ENCODE data around the gene CEACAM1.
"Not testable (repeated sequence)": the region's sequence is repeated elsewhere in the genome, so short reads cannot be mapped to it uniquely, and the experiment has no call there.

CEACAM1 gene

DNA sequence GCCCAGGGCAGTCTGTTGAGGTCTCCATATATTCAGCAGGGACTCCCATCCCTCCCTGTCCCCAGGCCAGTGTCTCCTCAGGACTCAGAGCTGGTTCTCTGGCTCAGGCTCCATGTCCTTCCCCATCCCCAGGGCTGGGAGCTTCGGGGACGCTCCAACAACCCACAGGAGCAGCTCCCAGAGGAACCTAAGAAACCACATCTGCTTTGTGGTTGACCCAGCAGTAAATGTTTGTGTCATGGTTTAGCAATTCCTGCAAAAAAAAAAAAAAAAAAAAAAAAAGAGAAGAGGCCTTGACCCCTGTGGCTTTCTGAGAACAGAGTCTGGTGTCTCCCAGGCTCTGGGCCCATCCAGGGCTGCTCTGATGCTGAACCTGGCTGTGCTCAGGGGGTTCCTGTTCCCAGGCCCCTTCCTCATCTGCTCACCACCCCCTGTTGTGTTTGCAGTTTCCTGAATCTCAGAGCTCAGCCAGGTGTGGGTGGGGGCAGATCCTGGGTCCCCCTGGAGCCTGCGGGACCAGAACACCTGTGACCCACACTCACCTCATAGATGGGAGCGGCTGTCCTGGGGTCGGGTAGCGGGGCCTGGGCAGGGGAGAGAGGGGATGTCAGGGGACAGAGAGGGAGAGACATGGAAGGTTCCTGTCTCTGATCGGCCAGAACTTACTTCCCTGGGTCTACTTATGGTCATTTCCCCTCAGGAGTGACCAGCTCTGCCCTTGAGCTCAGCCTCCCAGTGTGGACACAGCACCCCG is 25.2 kb upstream of the CEACAM1 start:
- peak; percentile 68 for DNase-seq (ENCODE audit: low read depth)

DNA sequence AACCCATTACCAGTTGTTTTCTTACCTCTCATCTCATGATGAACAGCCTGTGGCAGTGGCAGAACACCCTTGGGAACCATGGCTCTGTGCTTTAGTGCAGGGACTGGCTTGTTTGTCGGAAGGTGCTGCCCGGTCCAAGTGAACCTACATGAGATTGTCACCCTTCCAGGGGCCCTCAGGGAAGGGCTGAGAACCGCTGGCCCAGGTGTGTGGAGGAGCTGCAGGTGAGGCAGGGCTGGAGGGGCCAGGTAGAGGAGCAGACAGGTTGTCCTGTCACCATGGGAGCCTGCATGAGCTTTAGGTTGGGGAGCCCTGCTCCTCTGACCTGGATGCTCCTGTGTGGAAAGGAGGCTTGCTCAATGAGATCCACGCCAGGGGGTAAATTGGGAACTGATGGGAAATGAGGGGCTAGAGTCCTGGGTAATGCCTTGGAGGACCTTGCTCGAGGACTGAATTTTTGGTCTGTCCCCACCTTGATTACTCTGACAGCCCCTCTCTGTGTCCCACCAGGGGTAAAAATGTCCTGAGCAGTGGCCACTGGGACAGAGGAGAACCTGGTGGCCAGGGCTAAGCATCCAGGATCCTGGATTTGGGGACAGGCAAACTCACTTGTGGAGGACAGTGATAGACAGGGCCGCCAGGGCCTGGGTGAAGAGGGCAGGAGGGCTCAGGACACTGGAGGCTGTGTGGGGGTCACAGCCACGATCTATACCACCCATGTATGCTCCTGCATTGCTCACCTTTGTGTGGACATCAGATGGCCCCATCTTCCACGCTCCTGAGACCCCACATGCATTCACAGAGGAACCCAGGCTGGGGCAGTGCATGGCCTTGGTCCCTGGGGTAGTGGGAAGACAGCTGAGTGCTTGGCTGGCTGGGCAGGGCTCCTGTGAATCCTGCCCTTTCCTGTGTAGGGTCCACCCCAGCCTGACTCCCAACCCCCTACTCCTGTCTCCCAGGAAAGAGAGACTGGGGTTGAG is 24.1 kb upstream of the CEACAM1 start:
- no peak overlapping the region for H3K4me3 ChIP-seq (ENCODE audit: low read depth, low read length)
- no peak for TF ChIP-seq MYC (IDR thresholded peaks at IDR 0.05; ENCODE audit: low read depth, low read length)
- no peak for TF ChIP-seq POLR2A (IDR thresholded peaks at IDR 0.05; ENCODE audit: extremely low read depth, insufficient read length)
- TF ChIP-seq, protein P1, sequence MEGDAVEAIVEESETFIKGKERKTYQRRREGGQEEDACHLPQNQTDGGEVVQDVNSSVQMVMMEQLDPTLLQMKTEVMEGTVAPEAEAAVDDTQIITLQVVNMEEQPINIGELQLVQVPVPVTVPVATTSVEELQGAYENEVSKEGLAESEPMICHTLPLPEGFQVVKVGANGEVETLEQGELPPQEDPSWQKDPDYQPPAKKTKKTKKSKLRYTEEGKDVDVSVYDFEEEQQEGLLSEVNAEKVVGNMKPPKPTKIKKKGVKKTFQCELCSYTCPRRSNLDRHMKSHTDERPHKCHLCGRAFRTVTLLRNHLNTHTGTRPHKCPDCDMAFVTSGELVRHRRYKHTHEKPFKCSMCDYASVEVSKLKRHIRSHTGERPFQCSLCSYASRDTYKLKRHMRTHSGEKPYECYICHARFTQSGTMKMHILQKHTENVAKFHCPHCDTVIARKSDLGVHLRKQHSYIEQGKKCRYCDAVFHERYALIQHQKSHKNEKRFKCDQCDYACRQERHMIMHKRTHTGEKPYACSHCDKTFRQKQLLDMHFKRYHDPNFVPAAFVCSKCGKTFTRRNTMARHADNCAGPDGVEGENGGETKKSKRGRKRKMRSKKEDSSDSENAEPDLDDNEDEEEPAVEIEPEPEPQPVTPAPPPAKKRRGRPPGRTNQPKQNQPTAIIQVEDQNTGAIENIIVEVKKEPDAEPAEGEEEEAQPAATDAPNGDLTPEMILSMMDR (IDR thresholded peaks at IDR 0.05; ENCODE audit: low read depth, low read length): no peak
- TF ChIP-seq, protein P2, sequence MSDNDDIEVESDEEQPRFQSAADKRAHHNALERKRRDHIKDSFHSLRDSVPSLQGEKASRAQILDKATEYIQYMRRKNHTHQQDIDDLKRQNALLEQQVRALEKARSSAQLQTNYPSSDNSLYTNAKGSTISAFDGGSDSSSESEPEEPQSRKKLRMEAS (IDR thresholded peaks at IDR 0.05; ENCODE audit: low read depth, low read length): no peak
- DNase-seq (ENCODE audit: low read depth): no peak

More for the DNA sequence above, 25.2 kb upstream of the CEACAM1 start:
- H3K4me3 ChIP-seq (ENCODE audit: low read depth, low read length): no peak overlapping the region
- TF ChIP-seq, protein P1 (IDR thresholded peaks at IDR 0.05; ENCODE audit: low read depth, low read length): no peak
- TF ChIP-seq MYC (IDR thresholded peaks at IDR 0.05; ENCODE audit: low read depth, low read length) (no peak), POLR2A (IDR thresholded peaks at IDR 0.05; ENCODE audit: extremely low read depth, insufficient read length) (no peak)

DNA sequence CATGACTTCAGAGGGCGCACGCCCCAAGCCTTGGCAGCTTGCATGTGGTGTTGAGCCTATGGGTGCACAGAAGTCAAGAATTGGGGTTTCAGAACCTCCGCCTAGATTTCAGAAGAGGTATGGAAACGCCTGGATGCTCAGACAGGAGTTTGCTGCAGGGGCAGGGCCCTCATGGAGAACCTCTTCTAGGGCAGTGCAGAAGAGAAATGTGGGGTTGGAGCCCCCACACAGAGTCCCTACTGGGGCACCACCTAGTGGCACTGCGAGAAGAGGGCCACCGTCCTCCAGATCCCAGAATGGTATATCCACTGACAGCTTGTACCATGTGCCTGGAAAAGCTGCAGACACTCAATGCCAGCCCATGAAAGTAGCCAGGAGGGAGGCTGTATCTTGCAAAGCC is 22.2 kb upstream of the CEACAM1 start:
- DNase-seq (ENCODE audit: low read depth); H3K4me3 ChIP-seq (ENCODE audit: low read depth, low read length): not testable (repeated sequence)

DNA sequence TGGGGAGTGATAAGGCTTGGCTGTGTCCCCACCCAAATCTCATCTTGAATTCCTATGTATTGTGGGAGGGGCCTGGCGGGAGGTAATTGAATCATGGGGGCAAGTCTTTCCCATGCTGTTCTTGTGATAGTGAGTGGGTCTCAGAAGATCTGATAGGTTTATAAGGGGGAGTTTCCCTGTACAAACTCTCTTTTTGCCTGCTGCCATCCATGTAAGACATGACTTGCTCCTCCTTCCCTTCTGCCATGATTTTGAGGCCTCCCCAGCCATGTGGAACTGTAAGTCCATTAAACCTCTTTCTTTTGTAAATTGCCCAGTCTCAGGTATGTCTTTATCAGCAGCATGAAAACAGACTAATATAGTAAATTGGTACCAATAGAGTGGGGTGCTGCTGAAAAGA is 20.8 kb upstream of the CEACAM1 start:
- not testable (repeated sequence) for DNase-seq (ENCODE audit: low read depth); H3K4me3 ChIP-seq (ENCODE audit: low read depth, low read length)

DNA sequence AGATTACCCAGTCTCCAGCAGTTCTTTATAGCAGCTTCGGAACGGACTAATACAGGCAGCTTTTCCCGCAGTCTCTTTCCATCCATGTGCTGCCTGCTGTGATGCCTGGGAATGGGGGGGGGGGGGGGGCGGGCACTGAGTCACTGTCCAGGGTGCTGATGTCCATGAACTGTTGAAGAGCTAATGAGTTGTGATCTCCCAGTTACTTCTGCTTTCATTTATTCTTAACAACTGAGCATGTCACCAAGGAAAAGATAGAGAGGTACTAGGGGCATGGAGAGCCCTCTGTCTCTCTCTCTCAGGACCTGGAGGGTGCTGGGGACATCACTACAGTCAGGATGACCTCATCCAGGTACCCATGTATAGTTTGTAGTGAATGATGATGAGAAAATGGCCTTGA is 20.3 kb upstream of the CEACAM1 start:
- no peak overlapping the region for H3K4me3 ChIP-seq (ENCODE audit: low read depth, low read length)
- no peak for DNase-seq (ENCODE audit: low read depth)
- TF ChIP-seq, protein P1 (IDR thresholded peaks at IDR 0.05; ENCODE audit: low read depth, low read length): no peak
- TF ChIP-seq, protein P2 (IDR thresholded peaks at IDR 0.05; ENCODE audit: low read depth, low read length): no peak
- TF ChIP-seq POLR2A (IDR thresholded peaks at IDR 0.05; ENCODE audit: extremely low read depth, insufficient read length) (no peak), MYC (IDR thresholded peaks at IDR 0.05; ENCODE audit: low read depth, low read length) (no peak)

DNA sequence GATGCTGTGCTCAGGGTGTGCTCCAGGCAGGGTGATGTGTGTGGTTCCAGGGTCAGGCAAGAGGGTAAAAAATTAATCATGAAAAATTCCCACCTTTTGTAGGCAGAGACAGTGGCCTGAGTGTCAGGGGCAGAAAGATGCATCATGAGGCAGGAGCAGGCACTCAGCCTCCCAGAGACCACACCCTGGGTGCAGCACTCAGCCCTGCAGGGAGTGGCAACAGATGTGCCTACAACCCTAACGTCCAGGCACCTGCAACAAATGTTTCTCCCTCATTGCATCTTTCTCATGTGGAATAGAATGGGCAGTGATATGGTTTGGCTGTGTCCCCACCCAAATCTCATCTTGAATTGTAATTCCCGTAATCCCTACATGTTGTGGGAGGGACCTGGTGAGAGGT is 19.6 kb upstream of the CEACAM1 start:
- TF ChIP-seq, protein P1 (IDR thresholded peaks at IDR 0.05; ENCODE audit: low read depth, low read length): no peak
- TF ChIP-seq, protein P2 (IDR thresholded peaks at IDR 0.05; ENCODE audit: low read depth, low read length): no peak
- TF ChIP-seq MYC (IDR thresholded peaks at IDR 0.05; ENCODE audit: low read depth, low read length) (no peak), POLR2A (IDR thresholded peaks at IDR 0.05; ENCODE audit: extremely low read depth, insufficient read length) (no peak)
- no peak for DNase-seq (ENCODE audit: low read depth)
- no peak overlapping the region for H3K4me3 ChIP-seq (ENCODE audit: low read depth, low read length)

Data from NB4 (cell line).